Mesendoderm (in vitro differentiated cells): ENCODE measurements around the gene UBE2QL1.
A peak's percentile ranks its signal among the peaks of the same experiment; 100 is the strongest.

Experiments
- DNase-seq: peaks from one replicate; pipeline ENCODE4 v3.0.0; 2013
- H2AK5ac ChIP-seq: 2 replicates; pipeline ENCODE4 v1.6.1; 2013; ENCODE audit warnings: low read length, inconsistent platforms
- H2BK120ac ChIP-seq: 2 replicates; pipeline ENCODE4 v1.6.1; 2013; ENCODE audit warnings: low read depth, mild to moderate bottlenecking, low read length, moderate library complexity, mixed read lengths
- H2BK15ac ChIP-seq: replicated peaks from 2 replicates; pipeline ENCODE4 v1.6.1; 2013; ENCODE audit warnings: low read depth, mild to moderate bottlenecking, moderate library complexity
- H2BK5ac ChIP-seq: 2 replicates; pipeline ENCODE4 v1.6.1; 2013; ENCODE audit warnings: low read length, inconsistent platforms
- H3K18ac ChIP-seq: 2 replicates; pipeline ENCODE4 v1.6.1; 2013; ENCODE audit warnings: mild to moderate bottlenecking, low read length, mixed read lengths
- H3K23ac ChIP-seq: one replicate; pipeline ENCODE4 v1.6.1; 2013; ENCODE audit warnings: low read length
- H3K27ac ChIP-seq: 2 replicates; pipeline ENCODE4 v1.5.1; 2013; ENCODE audit warnings: low read depth, mild to moderate bottlenecking, inconsistent platforms, low read length, moderate library complexity
- H3K27me3 ChIP-seq: 2 replicates; pipeline ENCODE4 v1.6.1; 2013; ENCODE audit warnings: low read length, control low read depth, mild to moderate bottlenecking, inconsistent platforms; ENCODE audit not compliant: insufficient read depth, poor library complexity
- H3K36me3 ChIP-seq: 2 replicates; pipeline ENCODE4 v1.6.1; 2013; ENCODE audit warnings: low read length, inconsistent platforms; ENCODE audit not compliant: control insufficient read depth, insufficient read depth
- H3K4ac ChIP-seq: one replicate; pipeline ENCODE4 v1.6.1; 2013; ENCODE audit warnings: low read depth, mild to moderate bottlenecking, low read length, moderate library complexity
- H3K4me1 ChIP-seq: 2 replicates; pipeline ENCODE4 v1.6.1; 2013; ENCODE audit warnings: low read depth, low read length, inconsistent platforms; ENCODE audit not compliant: control insufficient read depth
- H3K4me2 ChIP-seq: 2 replicates; pipeline ENCODE4 v1.6.1; 2013; ENCODE audit warnings: low read length
- H3K4me3 ChIP-seq: 2 replicates; pipeline ENCODE4 v1.5.1; 2013; ENCODE audit warnings: mild to moderate bottlenecking, low read length
- H3K56ac ChIP-seq: one replicate; pipeline ENCODE4 v1.6.1; 2013; ENCODE audit warnings: low read length
- H3K79me1 ChIP-seq: 2 replicates; pipeline ENCODE4 v1.6.1; 2013; ENCODE audit warnings: low read length, inconsistent platforms
- H3K79me2 ChIP-seq: 2 replicates; pipeline ENCODE4 v1.6.1; 2013; ENCODE audit warnings: mild to moderate bottlenecking, low read length; ENCODE audit not compliant: control insufficient read depth, insufficient read depth
- H3K9ac ChIP-seq: 2 replicates; pipeline ENCODE4 v1.6.1; 2013; ENCODE audit warnings: low read length, inconsistent platforms
- H4K5ac ChIP-seq: one replicate; pipeline ENCODE4 v1.6.1; 2013; ENCODE audit warnings: low read length
- H4K8ac ChIP-seq: one replicate; pipeline ENCODE4 v1.6.1; 2013; ENCODE audit warnings: low read depth, mild to moderate bottlenecking, control low read depth, low read length, moderate library complexity
- WGBS: extraction: QIAGEN DNeasy Blood & Tissue Kit; methylation state at CpG from one replicate; pipeline ENCODE4 v1.1.7; 2013; ENCODE audit warnings: low lambda C conversion rate, missing lambda C conversion rate; ENCODE audit not compliant: insufficient coverage; ENCODE audit errors: extremely low coverage; 5-methylcytosine and 5-hydroxymethylcytosine counted together

The UBE2QL1 gene

GRCh38 chr5:6476313-6476661 is 27.6 kb downstream of the UBE2QL1 start:
- no peak overlapping the region for H2BK120ac ChIP-seq
- no peak overlapping the region for H4K5ac ChIP-seq
- no peak for DNase-seq
- no peak overlapping the region for H3K27ac ChIP-seq
- no peak overlapping the region for H3K56ac ChIP-seq
- H2AK5ac ChIP-seq, result no peak overlapping the region
- H3K4me1 ChIP-seq, result no peaks in the 10 kb centered on the region
- H2BK15ac ChIP-seq, result no peak overlapping the region
- no peaks in the 10 kb centered on the region for H3K79me2 ChIP-seq
- no peaks in the 10 kb centered on the region for H3K36me3 ChIP-seq
- H3K27me3 ChIP-seq, result no peaks in the 10 kb centered on the region
- H3K4ac ChIP-seq, result no peak overlapping the region
- H3K4me2 ChIP-seq, result no peak overlapping the region
- no peak overlapping the region for H3K23ac ChIP-seq
- no peak overlapping the region for H2BK5ac ChIP-seq
- WGBS, result no CpG with 5 or more reads among the region's 6 CpGs
- no peaks in the 10 kb centered on the region for H3K79me1 ChIP-seq
- H3K18ac ChIP-seq, result no peak overlapping the region
- H4K8ac ChIP-seq, result no peak overlapping the region
- no peak overlapping the region for H3K9ac ChIP-seq
- no peak overlapping the region for H3K4me3 ChIP-seq

- Histone ChIP-seq H3K27ac (no peak overlapping the region), H4K5ac (no peak overlapping the region), H2BK120ac (no peak overlapping the region), H3K79me1 (no peaks in the 10 kb centered on the region), H3K9ac (no peak overlapping the region), H3K4me3 (no peak overlapping the region), H3K36me3 (no peaks in the 10 kb centered on the region), H3K27me3 (no peaks in the 10 kb centered on the region), H3K4me1 (no peaks in the 10 kb centered on the region), H3K18ac (no peak overlapping the region), H2BK5ac (no peak overlapping the region), H3K4ac (no peak overlapping the region), H4K8ac (no peak overlapping the region), H2AK5ac (no peak overlapping the region), H3K56ac (no peak overlapping the region), H3K23ac (no peak overlapping the region), H2BK15ac (no peak overlapping the region), H3K4me2 (no peak overlapping the region), H3K79me2 (no peaks in the 10 kb centered on the region)
- DNase-seq, result no peak
- WGBS, result no CpG with 5 or more reads among the region's 11 CpGs
Measured at GRCh38 chr5:6478793-6479192, 30.1 kb downstream of the UBE2QL1 start.

GRCh38 chr5:6480133-6481051 is 31.7 kb downstream of the UBE2QL1 start:
- H3K9ac ChIP-seq, result no peak overlapping the region
- H2AK5ac ChIP-seq, result no peak overlapping the region
- H3K56ac ChIP-seq, result no peak overlapping the region
- no peak overlapping the region for H4K8ac ChIP-seq
- no peak overlapping the region for H4K5ac ChIP-seq
- no peaks in the 10 kb centered on the region for H3K79me2 ChIP-seq
- H3K4me2 ChIP-seq, result no peak overlapping the region
- no peak overlapping the region for H3K23ac ChIP-seq
- no peak overlapping the region for H2BK120ac ChIP-seq
- no peaks in the 10 kb centered on the region for H3K4me1 ChIP-seq
- no peak overlapping the region for H3K4ac ChIP-seq
- no peak overlapping the region for H2BK15ac ChIP-seq
- H3K27me3 ChIP-seq, result no peaks in the 10 kb centered on the region
- no peak overlapping the region for H2BK5ac ChIP-seq
- peak; percentile 40 for DNase-seq
- no peaks in the 10 kb centered on the region for H3K79me1 ChIP-seq
- no peak overlapping the region for H3K18ac ChIP-seq
- no CpG with 5 or more reads among the region's 15 CpGs for WGBS
- no peak overlapping the region for H3K27ac ChIP-seq
- no peak overlapping the region for H3K4me3 ChIP-seq
- H3K36me3 ChIP-seq, result no peaks in the 10 kb centered on the region

- Histone ChIP-seq H2BK120ac (no peak overlapping the region), H3K56ac (no peak overlapping the region), H2BK15ac (no peak overlapping the region), H3K4me2 (no peak overlapping the region), H4K5ac (no peak overlapping the region), H4K8ac (no peak overlapping the region), H3K27ac (no peak overlapping the region), H3K79me1 (no peaks in the 10 kb centered on the region), H3K4ac (no peak overlapping the region), H3K79me2 (no peaks in the 10 kb centered on the region), H3K4me1 (no peaks in the 10 kb centered on the region), H3K23ac (no peak overlapping the region), H3K9ac (no peak overlapping the region), H3K27me3 (no peaks in the 10 kb centered on the region), H2BK5ac (no peak overlapping the region), H2AK5ac (no peak overlapping the region), H3K36me3 (no peaks in the 10 kb centered on the region), H3K18ac (no peak overlapping the region), H3K4me3 (no peak overlapping the region)
- no peak for DNase-seq
- WGBS, result no CpG with 5 or more reads among the region's 11 CpGs
Measured at GRCh38 chr5:6482735-6483134, 34.1 kb downstream of the UBE2QL1 start.

GRCh38 chr5:6483880-6484382 is 35.3 kb downstream of the UBE2QL1 start:
- Histone ChIP-seq H2BK15ac (no peak overlapping the region), H3K4ac (no peak overlapping the region), H3K56ac (no peak overlapping the region), H3K4me3 (no peak overlapping the region), H2BK5ac (no peak overlapping the region), H3K36me3 (no peaks in the 10 kb centered on the region), H4K8ac (no peak overlapping the region), H4K5ac (no peak overlapping the region), H3K18ac (no peak overlapping the region), H3K23ac (no peak overlapping the region), H3K4me2 (no peak overlapping the region), H3K27ac (no peak overlapping the region), H2BK120ac (no peak overlapping the region), H3K4me1 (no peaks in the 10 kb centered on the region), H3K79me1 (no peaks in the 10 kb centered on the region), H2AK5ac (no peak overlapping the region), H3K27me3 (no peaks in the 10 kb centered on the region), H3K9ac (no peak overlapping the region), H3K79me2 (no peaks in the 10 kb centered on the region)
- DNase-seq, result no peak
- no CpG with 5 or more reads among the region's 9 CpGs for WGBS
